ENCODE measurements around the gene CIAO2A.
A peak's percentile ranks its signal among the peaks of the same experiment; 100 is the strongest.

Gene CIAO2A

GRCh38 chr15:64093627-64094417 is at the start of gene CIAO2A:
Gene CIAO2A (minus strand): TSS chr15:64093838. CDS start chr15:64093768, 70 bp downstream.
- peak within 1 kb of the TSS; percentile 80 for H3K4me3 ChIP-seq (ENCODE audit: low read length)
- DNase-seq (ENCODE audit: low read depth) = peak; percentile 100
- no peak for TF ChIP-seq CTCF (IDR thresholded peaks at IDR 0.05; ENCODE audit: insufficient read depth, low read depth, low read length, missing control alignments)

GRCh38 chr15:64143276-64143675 is 49.6 kb upstream of the CIAO2A start:
- DNase-seq (ENCODE audit: low read depth) = no peak

GRCh38 chr15:64141798-64142512 is 48.3 kb upstream of the CIAO2A start:
- no peak for TF ChIP-seq CTCF (IDR thresholded peaks at IDR 0.05; ENCODE audit: insufficient read depth, low read depth, low read length, missing control alignments)
- DNase-seq (ENCODE audit: low read depth) = no peak
- H3K4me3 ChIP-seq (ENCODE audit: low read length) = no peak overlapping the region

More at GRCh38 chr15:64143276-64143675, 49.6 kb upstream of the CIAO2A start:
- no peak for TF ChIP-seq CTCF (IDR thresholded peaks at IDR 0.05; ENCODE audit: insufficient read depth, low read depth, low read length, missing control alignments)
- no peak overlapping the region for H3K4me3 ChIP-seq (ENCODE audit: low read length)

- H3K4me3 ChIP-seq (ENCODE audit: low read length) = no peak overlapping the region
- DNase-seq (ENCODE audit: low read depth) = no peak
- TF ChIP-seq CTCF (IDR thresholded peaks at IDR 0.05; ENCODE audit: insufficient read depth, low read depth, low read length, missing control alignments) = no peak
These were observed 44.8 kb upstream of the CIAO2A start for GRCh38 chr15:64138331-64138941.

GRCh38 chr15:64137226-64137833 is 43.7 kb upstream of the CIAO2A start:
- DNase-seq (ENCODE audit: low read depth) = no peak
- no peak overlapping the region for H3K4me3 ChIP-seq (ENCODE audit: low read length)
- no peak for TF ChIP-seq CTCF (IDR thresholded peaks at IDR 0.05; ENCODE audit: insufficient read depth, low read depth, low read length, missing control alignments)

- TF ChIP-seq CTCF (IDR thresholded peaks at IDR 0.05; ENCODE audit: insufficient read depth, low read depth, low read length, missing control alignments) = no peak
- no peak overlapping the region for H3K4me3 ChIP-seq (ENCODE audit: low read length)
- no peak for DNase-seq (ENCODE audit: low read depth)
These were observed 42.7 kb upstream of the CIAO2A start for GRCh38 chr15:64136347-64136746.

Measured in epithelial cell of esophagus (primary cell).